GM23338 (cell line): ENCODE data around the gene CEP70. TPM values are rescaled to one million over a fixed set of nuclear protein-coding genes. Genes with fewer than 3 reads are reported as not detected.
"Not testable (repeated sequence)": the region's sequence is repeated elsewhere in the genome, so short reads cannot be mapped to it uniquely, and the experiment has no call there.

ENCODE experiments used
- ATAC-seq: fragments of 200-7000 bp; cut with Tn5 transposase; 3 replicates; pipeline ENCODE4 v1.9.1; 2020
- DNase-seq: peaks from one replicate; pipeline ENCODE4 v3.0.0-alpha.2; 2015; ENCODE audit warnings: low spot score
- H2AFZ ChIP-seq: fragments of 200-600 bp; sonication (generic); 2 replicates; pipeline ENCODE4 v1.8.0; 2016; ENCODE audit warnings: antibody characterized with exemption, mild to moderate bottlenecking, moderate library complexity
- H3F3A ChIP-seq: fragments of 200-600 bp; sonication (generic); replicated peaks from 2 replicates; pipeline ENCODE4 v1.8.0; 2017; ENCODE audit warnings: antibody characterized with exemption, mixed run types, low read depth
- H3K27ac ChIP-seq: fragments of 200-600 bp; sonication (generic); 2 replicates; pipeline ENCODE4 v1.6.1; 2016; ENCODE audit warnings: low read depth
- H3K27me3 ChIP-seq: fragments of 200-600 bp; sonication (generic); 2 replicates; pipeline ENCODE4 v1.8.0; 2016; ENCODE audit warnings: mild to moderate bottlenecking, mixed run types, moderate library complexity; ENCODE audit not compliant: insufficient read depth
- H3K36me3 ChIP-seq: fragments of 200-600 bp; sonication (generic); 2 replicates; pipeline ENCODE4 v1.8.0; 2016; ENCODE audit warnings: mild to moderate bottlenecking; ENCODE audit not compliant: insufficient read depth
- H3K4me1 ChIP-seq: fragments of 200-600 bp; sonication (generic); 2 replicates; pipeline ENCODE4 v1.8.0; 2016; ENCODE audit warnings: mild to moderate bottlenecking, moderate library complexity; ENCODE audit not compliant: insufficient read depth
- H3K4me2 ChIP-seq: fragments of 200-600 bp; sonication (generic); 2 replicates; pipeline ENCODE4 v1.7.1; 2017; ENCODE audit warnings: mixed run types
- H3K4me3 ChIP-seq: fragments of 200-600 bp; sonication (generic); 2 replicates; pipeline ENCODE4 v1.6.1; 2016; ENCODE audit warnings: mixed run types
- H3K79me2 ChIP-seq: fragments of 200-600 bp; sonication (generic); replicated peaks from 2 replicates; pipeline ENCODE4 v1.8.0; 2017; ENCODE audit warnings: mild to moderate bottlenecking; ENCODE audit not compliant: insufficient read depth
- H3K9me2 ChIP-seq: fragments of 200-600 bp; sonication (generic); 2 replicates; pipeline ENCODE4 v1.8.0; 2017; ENCODE audit not compliant: insufficient read depth
- H4K20me1 ChIP-seq: fragments of 200-600 bp; sonication (generic); replicated peaks from 2 replicates; pipeline ENCODE4 v1.8.0; 2017; ENCODE audit warnings: mild to moderate bottlenecking; ENCODE audit not compliant: insufficient read depth
- H3K27ac Mint-ChIP-seq: 2 replicates; pipeline ENCODE4 v1.8.0; 2020; ENCODE audit warnings: inconsistent platforms, mild to moderate bottlenecking, moderate library complexity, mixed read lengths
- H3K27me3 Mint-ChIP-seq: 3 replicates; pipeline ENCODE4 v1.8.0; 2022; ENCODE audit warnings: low read depth, mild to moderate bottlenecking, moderate library complexity, mixed read lengths, inconsistent platforms; ENCODE audit not compliant: insufficient read depth, poor library complexity
- H3K36me3 Mint-ChIP-seq: 3 replicates; pipeline ENCODE4 v1.8.0; 2021; ENCODE audit warnings: low read depth, mild to moderate bottlenecking, inconsistent platforms, moderate library complexity, mixed read lengths
- H3K4me1 Mint-ChIP-seq: 3 replicates; pipeline ENCODE4 v1.8.0; 2020; ENCODE audit warnings: mild to moderate bottlenecking, inconsistent platforms, mixed read lengths
- H3K4me3 Mint-ChIP-seq: 3 replicates; pipeline ENCODE4 v1.8.0; 2021; ENCODE audit warnings: moderate library complexity, mild to moderate bottlenecking, inconsistent platforms, mixed read lengths
- H3K9me3 Mint-ChIP-seq: 3 replicates; pipeline ENCODE4 v1.8.0; 2020; ENCODE audit warnings: moderate library complexity, mild to moderate bottlenecking, inconsistent platforms, mixed read lengths
- EZH2phosphoT487 ChIP-seq: fragments of 200-600 bp; sonication (generic); IDR thresholded peaks from one replicate; pipeline ENCODE4 v1.8.1; 2018; ENCODE audit warnings: antibody characterized with exemption; ENCODE audit not compliant: unreplicated experiment
- POLR2AphosphoS5 ChIP-seq: IDR thresholded peaks from 2 replicates; pipeline ENCODE4 v1.6.1; 2016; ENCODE audit warnings: antibody characterized with exemption, low read depth
- polyA plus RNA-seq: library from polyadenylated mRNA; unstranded; fragments of >200 nt; fragmentation: Nextera tagmentation; extraction: Ambion mirVana; gene quantifications from 2 replicates; pipeline ENCODE4 v1.2.1, GENCODE V29; 2016
- total RNA-seq: library from RNA; depleted of rRNA; stranded (reverse); fragments of >200 nt; shearing (Covaris generic); gene quantifications from 2 replicates; pipeline ENCODE4 v1.2.3, GENCODE V29; 2014
- TF ChIP-seq, protein P1 (sequence below): IDR thresholded peaks from one replicate; pipeline ENCODE4 v1.6.1; 2018; ENCODE audit warnings: antibody characterized with exemption; ENCODE audit not compliant: unreplicated experiment
- TF ChIP-seq, protein P2 (sequence below): IDR thresholded peaks from 2 replicates; pipeline ENCODE4 v1.6.1; 2016; ENCODE audit warnings: antibody characterized with exemption
- TF ChIP-seq, protein P3 (sequence below), 2 experiments: fragments of 200-600 bp in 1 of 2; sonication (generic) in 1 of 2; conservative IDR thresholded peaks; 2 replicates each; pipeline versions ENCODE4 v1.5.1 to v1.6.1; 2016 to 2017; ENCODE audit warnings: antibody characterized with exemption in 2 of 2, low read depth in 2 of 2, mild to moderate bottlenecking in 2 of 2, moderate library complexity in 1 of 2
- TF ChIP-seq, protein P4 (sequence below): fragments of 250-450 bp; sonication (Bioruptor Pico); IDR thresholded peaks from 2 replicates; pipeline ENCODE4 v1.5.0; 2020; ENCODE audit warnings: mild to moderate bottlenecking, moderate library complexity

CEP70 gene
- total and polyA plus RNA-seq, 2 experiments from 2014 or later = 28.8 to 31.4 TPM

DNA sequence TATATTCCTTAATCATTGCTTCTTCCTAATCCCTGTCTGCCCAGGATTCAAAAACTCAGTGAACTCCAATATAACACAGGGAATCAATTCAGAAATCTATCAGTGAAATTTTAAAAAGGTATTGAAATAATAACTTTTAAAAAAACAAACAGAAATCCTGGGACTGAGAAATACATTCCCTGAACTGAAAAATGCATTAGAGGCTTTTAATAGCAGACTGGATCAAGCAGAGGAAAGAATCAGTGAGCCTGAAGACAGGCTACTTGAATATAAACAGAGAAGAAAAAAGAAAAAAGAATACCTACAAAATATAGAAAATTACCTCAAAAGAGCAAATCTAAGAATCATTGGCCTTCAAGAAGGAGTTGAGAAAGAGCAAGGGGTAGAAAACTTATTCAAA lies 54.7 kb downstream of the CEP70 start:
- H3K9me2 ChIP-seq = no peaks in the 10 kb centered on the region
- H3K4me3 Mint-ChIP-seq = no peak overlapping the region
- ATAC-seq (no peak), DNase-seq (no peak)
- H3K4me1 Mint-ChIP-seq = no peaks in the 10 kb centered on the region
- H3K27ac Mint-ChIP-seq = no peak overlapping the region
- no peaks in the 10 kb centered on the region for H3K27me3 ChIP-seq
- TF ChIP-seq, protein P1, sequence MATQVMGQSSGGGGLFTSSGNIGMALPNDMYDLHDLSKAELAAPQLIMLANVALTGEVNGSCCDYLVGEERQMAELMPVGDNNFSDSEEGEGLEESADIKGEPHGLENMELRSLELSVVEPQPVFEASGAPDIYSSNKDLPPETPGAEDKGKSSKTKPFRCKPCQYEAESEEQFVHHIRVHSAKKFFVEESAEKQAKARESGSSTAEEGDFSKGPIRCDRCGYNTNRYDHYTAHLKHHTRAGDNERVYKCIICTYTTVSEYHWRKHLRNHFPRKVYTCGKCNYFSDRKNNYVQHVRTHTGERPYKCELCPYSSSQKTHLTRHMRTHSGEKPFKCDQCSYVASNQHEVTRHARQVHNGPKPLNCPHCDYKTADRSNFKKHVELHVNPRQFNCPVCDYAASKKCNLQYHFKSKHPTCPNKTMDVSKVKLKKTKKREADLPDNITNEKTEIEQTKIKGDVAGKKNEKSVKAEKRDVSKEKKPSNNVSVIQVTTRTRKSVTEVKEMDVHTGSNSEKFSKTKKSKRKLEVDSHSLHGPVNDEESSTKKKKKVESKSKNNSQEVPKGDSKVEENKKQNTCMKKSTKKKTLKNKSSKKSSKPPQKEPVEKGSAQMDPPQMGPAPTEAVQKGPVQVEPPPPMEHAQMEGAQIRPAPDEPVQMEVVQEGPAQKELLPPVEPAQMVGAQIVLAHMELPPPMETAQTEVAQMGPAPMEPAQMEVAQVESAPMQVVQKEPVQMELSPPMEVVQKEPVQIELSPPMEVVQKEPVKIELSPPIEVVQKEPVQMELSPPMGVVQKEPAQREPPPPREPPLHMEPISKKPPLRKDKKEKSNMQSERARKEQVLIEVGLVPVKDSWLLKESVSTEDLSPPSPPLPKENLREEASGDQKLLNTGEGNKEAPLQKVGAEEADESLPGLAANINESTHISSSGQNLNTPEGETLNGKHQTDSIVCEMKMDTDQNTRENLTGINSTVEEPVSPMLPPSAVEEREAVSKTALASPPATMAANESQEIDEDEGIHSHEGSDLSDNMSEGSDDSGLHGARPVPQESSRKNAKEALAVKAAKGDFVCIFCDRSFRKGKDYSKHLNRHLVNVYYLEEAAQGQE = no peak
- TF ChIP-seq, protein P2, sequence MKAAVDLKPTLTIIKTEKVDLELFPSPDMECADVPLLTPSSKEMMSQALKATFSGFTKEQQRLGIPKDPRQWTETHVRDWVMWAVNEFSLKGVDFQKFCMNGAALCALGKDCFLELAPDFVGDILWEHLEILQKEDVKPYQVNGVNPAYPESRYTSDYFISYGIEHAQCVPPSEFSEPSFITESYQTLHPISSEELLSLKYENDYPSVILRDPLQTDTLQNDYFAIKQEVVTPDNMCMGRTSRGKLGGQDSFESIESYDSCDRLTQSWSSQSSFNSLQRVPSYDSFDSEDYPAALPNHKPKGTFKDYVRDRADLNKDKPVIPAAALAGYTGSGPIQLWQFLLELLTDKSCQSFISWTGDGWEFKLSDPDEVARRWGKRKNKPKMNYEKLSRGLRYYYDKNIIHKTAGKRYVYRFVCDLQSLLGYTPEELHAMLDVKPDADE = no peak
- TF ChIP-seq, protein P3, sequence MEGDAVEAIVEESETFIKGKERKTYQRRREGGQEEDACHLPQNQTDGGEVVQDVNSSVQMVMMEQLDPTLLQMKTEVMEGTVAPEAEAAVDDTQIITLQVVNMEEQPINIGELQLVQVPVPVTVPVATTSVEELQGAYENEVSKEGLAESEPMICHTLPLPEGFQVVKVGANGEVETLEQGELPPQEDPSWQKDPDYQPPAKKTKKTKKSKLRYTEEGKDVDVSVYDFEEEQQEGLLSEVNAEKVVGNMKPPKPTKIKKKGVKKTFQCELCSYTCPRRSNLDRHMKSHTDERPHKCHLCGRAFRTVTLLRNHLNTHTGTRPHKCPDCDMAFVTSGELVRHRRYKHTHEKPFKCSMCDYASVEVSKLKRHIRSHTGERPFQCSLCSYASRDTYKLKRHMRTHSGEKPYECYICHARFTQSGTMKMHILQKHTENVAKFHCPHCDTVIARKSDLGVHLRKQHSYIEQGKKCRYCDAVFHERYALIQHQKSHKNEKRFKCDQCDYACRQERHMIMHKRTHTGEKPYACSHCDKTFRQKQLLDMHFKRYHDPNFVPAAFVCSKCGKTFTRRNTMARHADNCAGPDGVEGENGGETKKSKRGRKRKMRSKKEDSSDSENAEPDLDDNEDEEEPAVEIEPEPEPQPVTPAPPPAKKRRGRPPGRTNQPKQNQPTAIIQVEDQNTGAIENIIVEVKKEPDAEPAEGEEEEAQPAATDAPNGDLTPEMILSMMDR (conservative IDR thresholded peaks at IDR 0.05; ENCODE audit: low read depth in 2 of 2) = no peak
- TF ChIP-seq EZH2phosphoT487 (no peak), POLR2AphosphoS5 (no peak)
- TF ChIP-seq, protein P4, sequence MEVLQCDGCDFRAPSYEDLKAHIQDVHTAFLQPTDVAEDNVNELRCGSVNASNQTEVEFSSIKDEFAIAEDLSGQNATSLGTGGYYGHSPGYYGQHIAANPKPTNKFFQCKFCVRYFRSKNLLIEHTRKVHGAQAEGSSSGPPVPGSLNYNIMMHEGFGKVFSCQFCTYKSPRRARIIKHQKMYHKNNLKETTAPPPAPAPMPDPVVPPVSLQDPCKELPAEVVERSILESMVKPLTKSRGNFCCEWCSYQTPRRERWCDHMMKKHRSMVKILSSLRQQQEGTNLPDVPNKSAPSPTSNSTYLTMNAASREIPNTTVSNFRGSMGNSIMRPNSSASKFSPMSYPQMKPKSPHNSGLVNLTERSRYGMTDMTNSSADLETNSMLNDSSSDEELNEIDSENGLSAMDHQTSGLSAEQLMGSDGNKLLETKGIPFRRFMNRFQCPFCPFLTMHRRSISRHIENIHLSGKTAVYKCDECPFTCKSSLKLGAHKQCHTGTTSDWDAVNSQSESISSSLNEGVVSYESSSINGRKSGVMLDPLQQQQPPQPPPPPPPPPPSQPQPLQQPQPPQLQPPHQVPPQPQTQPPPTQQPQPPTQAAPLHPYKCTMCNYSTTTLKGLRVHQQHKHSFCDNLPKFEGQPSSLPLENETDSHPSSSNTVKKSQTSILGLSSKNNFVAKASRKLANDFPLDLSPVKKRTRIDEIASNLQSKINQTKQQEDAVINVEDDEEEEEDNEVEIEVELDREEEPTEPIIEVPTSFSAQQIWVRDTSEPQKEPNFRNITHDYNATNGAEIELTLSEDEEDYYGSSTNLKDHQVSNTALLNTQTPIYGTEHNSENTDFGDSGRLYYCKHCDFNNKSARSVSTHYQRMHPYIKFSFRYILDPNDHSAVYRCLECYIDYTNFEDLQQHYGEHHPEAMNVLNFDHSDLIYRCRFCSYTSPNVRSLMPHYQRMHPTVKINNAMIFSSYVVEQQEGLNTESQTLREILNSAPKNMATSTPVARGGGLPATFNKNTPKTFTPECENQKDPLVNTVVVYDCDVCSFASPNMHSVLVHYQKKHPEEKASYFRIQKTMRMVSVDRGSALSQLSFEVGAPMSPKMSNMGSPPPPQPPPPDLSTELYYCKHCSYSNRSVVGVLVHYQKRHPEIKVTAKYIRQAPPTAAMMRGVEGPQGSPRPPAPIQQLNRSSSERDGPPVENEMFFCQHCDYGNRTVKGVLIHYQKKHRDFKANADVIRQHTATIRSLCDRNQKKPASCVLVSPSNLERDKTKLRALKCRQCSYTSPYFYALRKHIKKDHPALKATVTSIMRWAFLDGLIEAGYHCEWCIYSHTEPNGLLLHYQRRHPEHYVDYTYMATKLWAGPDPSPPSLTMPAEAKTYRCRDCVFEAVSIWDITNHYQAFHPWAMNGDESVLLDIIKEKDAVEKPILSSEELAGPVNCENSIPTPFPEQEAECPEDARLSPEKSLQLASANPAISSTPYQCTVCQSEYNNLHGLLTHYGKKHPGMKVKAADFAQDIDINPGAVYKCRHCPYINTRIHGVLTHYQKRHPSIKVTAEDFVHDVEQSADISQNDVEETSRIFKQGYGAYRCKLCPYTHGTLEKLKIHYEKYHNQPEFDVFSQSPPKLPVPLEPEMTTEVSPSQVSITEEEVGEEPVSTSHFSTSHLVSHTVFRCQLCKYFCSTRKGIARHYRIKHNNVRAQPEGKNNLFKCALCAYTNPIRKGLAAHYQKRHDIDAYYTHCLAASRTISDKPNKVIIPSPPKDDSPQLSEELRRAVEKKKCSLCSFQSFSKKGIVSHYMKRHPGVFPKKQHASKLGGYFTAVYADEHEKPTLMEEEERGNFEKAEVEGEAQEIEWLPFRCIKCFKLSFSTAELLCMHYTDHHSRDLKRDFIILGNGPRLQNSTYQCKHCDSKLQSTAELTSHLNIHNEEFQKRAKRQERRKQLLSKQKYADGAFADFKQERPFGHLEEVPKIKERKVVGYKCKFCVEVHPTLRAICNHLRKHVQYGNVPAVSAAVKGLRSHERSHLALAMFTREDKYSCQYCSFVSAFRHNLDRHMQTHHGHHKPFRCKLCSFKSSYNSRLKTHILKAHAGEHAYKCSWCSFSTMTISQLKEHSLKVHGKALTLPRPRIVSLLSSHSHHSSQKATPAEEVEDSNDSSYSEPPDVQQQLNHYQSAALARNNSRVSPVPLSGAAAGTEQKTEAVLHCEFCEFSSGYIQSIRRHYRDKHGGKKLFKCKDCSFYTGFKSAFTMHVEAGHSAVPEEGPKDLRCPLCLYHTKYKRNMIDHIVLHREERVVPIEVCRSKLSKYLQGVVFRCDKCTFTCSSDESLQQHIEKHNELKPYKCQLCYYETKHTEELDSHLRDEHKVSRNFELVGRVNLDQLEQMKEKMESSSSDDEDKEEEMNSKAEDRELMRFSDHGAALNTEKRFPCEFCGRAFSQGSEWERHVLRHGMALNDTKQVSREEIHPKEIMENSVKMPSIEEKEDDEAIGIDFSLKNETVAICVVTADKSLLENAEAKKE (CRISPR knock-in tag) = no peak
- no peak overlapping the region for H2AFZ ChIP-seq
- H3K36me3 Mint-ChIP-seq = peaks cover 50% of the 10 kb centered on the region
- H3K79me2 ChIP-seq = no peaks in the 10 kb centered on the region; the same call in 1 of the 2 replicates
- no peak overlapping the region for H3K4me2 ChIP-seq
- H3F3A ChIP-seq = no peaks in the 10 kb centered on the region
- no peak overlapping the region for H3K27ac ChIP-seq
- no peak overlapping the region for H3K4me3 ChIP-seq
- H3K9me3 Mint-ChIP-seq = peaks cover 48% of the 10 kb centered on the region
- H3K27me3 Mint-ChIP-seq = peaks cover 1% of the 10 kb centered on the region
- no peaks in the 10 kb centered on the region for H4K20me1 ChIP-seq
- H3K4me1 ChIP-seq = no peaks in the 10 kb centered on the region
- H3K36me3 ChIP-seq = peaks cover 14% of the 10 kb centered on the region

DNA sequence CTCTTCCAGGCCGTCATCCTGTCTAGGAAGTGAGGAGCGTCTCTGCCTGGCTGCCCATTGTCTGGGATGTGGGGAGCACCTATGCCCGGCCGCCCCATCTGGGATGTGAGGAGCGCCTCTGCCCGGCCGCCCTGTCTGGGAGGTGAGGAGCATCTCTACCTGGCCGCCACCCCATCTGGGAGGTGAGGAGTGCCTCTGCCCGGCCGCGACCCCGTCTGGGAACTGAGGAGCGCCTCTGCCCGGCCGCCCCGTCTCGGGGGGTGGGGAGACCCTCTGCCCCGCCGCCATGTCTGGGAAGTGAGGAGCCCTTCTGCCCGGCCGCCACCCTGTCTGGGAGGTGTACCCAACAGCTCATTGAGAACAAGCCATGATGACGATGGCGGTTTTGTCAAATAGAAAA lies 72.6 kb downstream of the CEP70 start:
- ATAC-seq, H3K27me3 Mint-ChIP-seq, H3K9me2 ChIP-seq, H3K4me3 Mint-ChIP-seq, H3K27ac ChIP-seq, DNase-seq, H3K4me2 ChIP-seq, H3K4me1 Mint-ChIP-seq, H3K4me1 ChIP-seq, H3K79me2 ChIP-seq, H2AFZ ChIP-seq, H3F3A ChIP-seq, H3K27ac Mint-ChIP-seq, H3K4me3 ChIP-seq, H4K20me1 ChIP-seq, H3K27me3 ChIP-seq: not testable (repeated sequence)
- Mint-ChIP-seq H3K36me3 (peaks cover 84% of the 10 kb centered on the region), H3K9me3 (peaks cover 62% of the 10 kb centered on the region)
- H3K36me3 ChIP-seq = peaks cover 25% of the 10 kb centered on the region
